Tibial artery (tissue), 4 donors: Measurements from ENCODE around the gene KRT222.

Experiments
- DNase-seq, 2 donors: peaks; one replicate each; pipeline ENCODE4 v3.0.0-alpha.2; 2019
- H3K27ac ChIP-seq, 2 donors: fragments of 200-600 bp; sonication (generic) in 1 of 2; 1 replicate in 1 of 2; 2 replicates in 1 of 2; pipeline ENCODE4 v1.5.1; 2018 to 2019; ENCODE audit warnings: mild to moderate bottlenecking in 1 of 2
- H3K27me3 ChIP-seq, 2 donors: fragments of 200-600 bp; sonication (generic) in 1 of 2; one replicate each; pipeline versions ENCODE4 v1.5.1 to v1.6.0; 2016 to 2019
- H3K36me3 ChIP-seq, 3 donors: fragments of 200-600 bp; sonication (generic) in 2 of 3; one replicate each; pipeline ENCODE4 v1.5.1; 2016 to 2019; ENCODE audit warnings: mild to moderate bottlenecking in 2 of 3
- H3K4me1 ChIP-seq, 4 donors: fragments of 200-600 bp; sonication (generic) in 2 of 4; 1 replicate in 3 of 4; 2 replicates in 1 of 4; pipeline ENCODE4 v1.5.1; 2016 to 2019
- H3K4me3 ChIP-seq, 2 donors: fragments of 200-600 bp; sonication (generic) in 1 of 2; 1 replicate in 1 of 2; 2 replicates in 1 of 2; pipeline ENCODE4 v1.5.1; 2018 to 2019; ENCODE audit warnings: mild to moderate bottlenecking in 2 of 2
- H3K9me3 ChIP-seq, 3 donors: fragments of 200-600 bp; sonication (generic) in 1 of 3; one replicate each; pipeline ENCODE4 v1.5.1; 2016 to 2019
- intact Hi-C: fragments of 100-400 bp; cut with DNase I; formaldehyde crosslinking; loops from one replicate; pipeline ENCODE4 v1.15.0; 2023; ENCODE audit warnings: low total_unique reads
- TF ChIP-seq, protein P1 (sequence below), 2 experiments: fragments of 200-600 bp in 1 of 2; fragments of 450-650 bp in 1 of 2; IDR thresholded peaks; one replicate each; pipeline ENCODE4 v1.5.1; 2017 to 2019; ENCODE audit warnings: antibody characterized with exemption in 2 of 2, mild to moderate bottlenecking in 1 of 2, moderate library complexity in 1 of 2

The KRT222 gene

DNA sequence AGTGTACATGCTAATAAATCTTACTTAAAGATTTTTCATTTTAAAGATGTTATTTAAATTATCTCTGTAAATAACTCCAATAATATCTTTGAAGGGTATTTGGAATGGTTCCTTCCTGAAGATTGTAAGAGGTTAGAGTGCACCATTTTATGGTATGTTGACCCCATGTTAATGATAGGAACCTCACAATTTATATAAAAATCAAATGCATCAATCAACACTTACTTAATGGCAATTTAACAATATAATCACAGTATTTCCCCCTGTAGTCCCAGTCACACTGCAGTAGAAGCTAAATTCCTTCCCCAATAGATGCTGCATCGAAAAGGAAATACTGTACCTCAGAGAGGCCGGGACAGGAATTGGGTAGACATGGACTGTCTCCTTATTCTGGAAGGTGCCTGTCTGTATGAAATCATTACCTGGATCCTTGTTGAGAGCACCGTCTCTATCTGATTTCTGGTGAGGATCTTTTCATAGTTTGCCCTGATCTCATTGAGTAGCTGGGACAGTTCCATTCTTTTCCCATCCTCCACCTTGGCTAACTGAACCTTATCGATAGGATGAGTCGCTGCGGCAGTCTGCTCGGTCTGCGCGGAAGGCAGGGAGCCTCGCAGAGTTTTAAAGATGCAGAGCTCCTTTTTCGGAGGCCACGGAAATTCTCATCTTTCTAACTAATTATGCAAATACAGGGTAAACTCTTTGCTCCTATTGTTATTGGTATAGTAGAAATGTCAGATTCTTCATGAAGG lies at the start of gene KRT222:
Gene KRT222 (minus strand): TSS at position 596 of the 752 bp plus-strand sequence. CDS start 78 bp downstream, at position 518.
- H3K27me3 ChIP-seq: peaks cover 0 to 34% of the 10 kb centered on the region in 2 donors
- intact Hi-C loops: no loop called here

DNA sequence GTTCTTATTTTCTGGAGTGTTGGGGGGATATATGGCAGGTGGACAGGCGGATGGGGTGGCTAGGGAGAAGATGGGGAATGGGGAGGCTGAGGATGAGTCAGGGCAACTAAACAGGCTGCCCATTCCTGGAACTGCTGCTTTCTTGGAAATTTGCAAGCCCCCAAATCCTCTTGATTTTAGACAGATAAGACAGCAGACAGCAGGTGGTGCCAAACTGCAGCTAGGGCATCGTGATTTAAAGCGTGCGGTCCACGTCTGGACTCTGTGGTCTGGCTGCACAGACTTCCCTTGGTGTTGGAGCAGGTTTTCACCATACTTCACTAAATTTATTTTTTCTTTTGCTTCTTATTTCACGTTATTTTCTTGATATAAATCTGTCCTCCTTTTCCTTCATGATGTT lies 49.5 kb upstream of the KRT222 start:
- no peaks in the 10 kb centered on the region for H3K9me3 ChIP-seq
- no peak overlapping the region for H3K4me3 ChIP-seq
- H3K27ac ChIP-seq: no peak overlapping the region
- intact Hi-C loops: no loop called here
- H3K36me3 ChIP-seq: no peaks in the 10 kb centered on the region
- H3K27me3 ChIP-seq: peaks cover 0 to 13% of the 10 kb centered on the region in 2 donors
- no peaks in the 10 kb centered on the region for H3K4me1 ChIP-seq
- TF ChIP-seq, protein P1, sequence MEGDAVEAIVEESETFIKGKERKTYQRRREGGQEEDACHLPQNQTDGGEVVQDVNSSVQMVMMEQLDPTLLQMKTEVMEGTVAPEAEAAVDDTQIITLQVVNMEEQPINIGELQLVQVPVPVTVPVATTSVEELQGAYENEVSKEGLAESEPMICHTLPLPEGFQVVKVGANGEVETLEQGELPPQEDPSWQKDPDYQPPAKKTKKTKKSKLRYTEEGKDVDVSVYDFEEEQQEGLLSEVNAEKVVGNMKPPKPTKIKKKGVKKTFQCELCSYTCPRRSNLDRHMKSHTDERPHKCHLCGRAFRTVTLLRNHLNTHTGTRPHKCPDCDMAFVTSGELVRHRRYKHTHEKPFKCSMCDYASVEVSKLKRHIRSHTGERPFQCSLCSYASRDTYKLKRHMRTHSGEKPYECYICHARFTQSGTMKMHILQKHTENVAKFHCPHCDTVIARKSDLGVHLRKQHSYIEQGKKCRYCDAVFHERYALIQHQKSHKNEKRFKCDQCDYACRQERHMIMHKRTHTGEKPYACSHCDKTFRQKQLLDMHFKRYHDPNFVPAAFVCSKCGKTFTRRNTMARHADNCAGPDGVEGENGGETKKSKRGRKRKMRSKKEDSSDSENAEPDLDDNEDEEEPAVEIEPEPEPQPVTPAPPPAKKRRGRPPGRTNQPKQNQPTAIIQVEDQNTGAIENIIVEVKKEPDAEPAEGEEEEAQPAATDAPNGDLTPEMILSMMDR (IDR thresholded peaks at IDR 0.05): no peak
- DNase-seq: no peak

More for the DNA sequence above, at the start of gene KRT222:
- TF ChIP-seq, protein P1 (IDR thresholded peaks at IDR 0.05): no peak
- Histone ChIP-seq H3K27ac (no peak within 1 kb of the TSS), H3K9me3 (no peaks in the 10 kb centered on the region), H3K4me1 (no peaks in the 10 kb centered on the region), H3K36me3 (no peaks in the 10 kb centered on the region), H3K4me3 (no peak within 1 kb of the TSS)
- DNase-seq: no peak

DNA sequence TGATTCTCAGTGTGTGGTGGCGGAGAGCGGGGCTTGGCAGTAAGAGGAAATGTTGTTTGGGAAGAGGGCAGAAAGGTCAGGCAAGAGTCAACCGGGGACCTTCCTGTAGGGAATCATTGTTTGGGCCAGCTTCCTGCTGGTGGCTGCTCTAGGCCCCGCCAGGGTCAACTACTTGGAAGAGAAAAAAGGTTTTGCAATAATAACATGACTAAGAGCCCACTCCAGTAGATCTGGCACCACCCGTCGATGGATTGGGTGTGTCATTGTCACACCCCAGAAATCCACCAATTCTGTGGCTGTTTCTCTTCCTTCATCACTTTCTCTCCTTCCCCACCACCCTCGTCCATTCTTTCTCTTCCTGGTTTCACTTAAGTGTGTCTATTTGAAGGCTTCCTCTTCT lies 42.8 kb upstream of the KRT222 start:
- Histone ChIP-seq H3K36me3 (no peaks in the 10 kb centered on the region), H3K27me3 (peaks cover 0 to 6% of the 10 kb centered on the region in 2 donors), H3K4me1 (no peaks in the 10 kb centered on the region), H3K27ac (peak overlapping the region in 1 of 2 donors; percentile 12), H3K9me3 (no peaks in the 10 kb centered on the region), H3K4me3 (no peak overlapping the region)
- TF ChIP-seq, protein P1 (IDR thresholded peaks at IDR 0.05): no peak
- peak; percentile 75 to 84 for DNase-seq
- intact Hi-C loops: no loop called here

DNA sequence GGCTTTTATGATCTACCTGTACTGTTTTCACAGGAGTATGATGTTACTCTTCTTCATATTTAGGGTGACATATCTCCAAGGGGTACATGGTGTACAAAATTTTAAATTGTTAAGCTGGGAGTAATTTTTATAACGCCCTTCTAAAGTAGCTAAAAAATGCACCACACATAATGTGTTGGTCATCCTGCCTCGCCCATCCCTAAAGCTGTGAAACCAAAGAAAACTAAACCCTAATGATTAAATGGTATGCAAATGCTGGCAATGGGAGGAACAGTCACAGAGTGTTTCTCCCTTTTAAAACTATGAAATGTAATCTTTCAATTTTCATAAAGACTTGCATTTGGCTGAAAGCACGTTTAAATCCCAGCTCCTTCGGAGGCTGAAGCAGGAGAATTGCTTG lies 40.6 kb upstream of the KRT222 start:
- TF ChIP-seq, protein P1 (IDR thresholded peaks at IDR 0.05): no peak
- no peak for DNase-seq
- intact Hi-C loops: no loop called here
- Histone ChIP-seq H3K27ac (no peak overlapping the region), H3K4me3 (no peak overlapping the region), H3K9me3 (no peaks in the 10 kb centered on the region), H3K27me3 (peaks cover 0 to 6% of the 10 kb centered on the region in 2 donors), H3K4me1 (no peaks in the 10 kb centered on the region), H3K36me3 (no peaks in the 10 kb centered on the region)

DNA sequence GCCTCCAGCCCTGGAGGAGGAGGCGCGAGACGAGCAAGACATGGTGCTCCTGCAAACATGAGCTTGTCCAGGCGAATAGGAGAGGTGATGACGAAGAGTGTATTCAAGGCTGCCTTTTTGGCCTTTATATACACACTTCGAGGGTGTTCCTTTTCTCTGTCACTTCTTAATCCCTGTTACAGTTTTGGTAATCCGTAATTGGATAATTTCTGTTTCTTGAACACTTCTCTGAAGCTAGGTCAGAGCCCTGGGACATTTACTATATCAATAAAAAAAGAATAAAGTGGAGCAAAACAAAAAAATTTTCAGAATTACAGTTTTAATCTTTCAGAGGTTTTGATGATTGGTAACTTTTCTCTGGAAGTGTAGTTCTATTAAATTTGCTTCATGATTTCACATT lies 38.7 kb upstream of the KRT222 start, which contains the start of gene KRT24:
Gene KRT24 (minus strand): TSS at position 101 of the 400 bp plus-strand sequence. CDS start 59 bp downstream, at position 42.
- intact Hi-C loops: no loop called here
- Histone ChIP-seq H3K27ac (no peak within 1 kb of the TSS), H3K4me3 (no peak within 1 kb of the TSS), H3K27me3 (peaks cover 0 to 6% of the 10 kb centered on the region in 2 donors), H3K4me1 (peaks cover 0 to 8% (median 0%) of the 10 kb centered on the region in 4 donors), H3K36me3 (no peaks in the 10 kb centered on the region), H3K9me3 (no peaks in the 10 kb centered on the region)
- no peak for DNase-seq
- TF ChIP-seq, protein P1 (IDR thresholded peaks at IDR 0.05): no peak
